HepG2 (cell line): ENCODE results near the gene RSPH9. TPM values are rescaled to one million over a fixed set of nuclear protein-coding genes. Genes with fewer than 3 reads are reported as not detected.

Experiments
- ASH2L ChIP-seq: fragments of 300-600, 200-600 bp; sonication (generic); IDR thresholded peaks from 2 replicates; pipeline ENCODE4 v1.7.0; 2017; ENCODE audit warnings: low read depth, mild to moderate bottlenecking, moderate library complexity, mixed read lengths, low read length; ENCODE audit not compliant: insufficient read length
- BCL6 ChIP-seq: IDR thresholded peaks from 2 replicates; pipeline ENCODE4 v1.6.1; 2016; ENCODE audit warnings: missing genetic modification reagents, missing compliant biosample characterization
- HMGXB4 ChIP-seq, 2 experiments: sonication (generic) in 1 of 2; formaldehyde crosslinking in 1 of 2; IDR thresholded peaks; 2 replicates each; pipeline versions ENCODE4 v1.4.0 to v1.6.1; 2018 to 2020; ENCODE audit warnings: missing genetic modification reagents in 2 of 2, borderline replicate concordance in 1 of 2, low read depth in 1 of 2, mild to moderate bottlenecking in 1 of 2, missing biosample characterization in 1 of 2
- HOMEZ ChIP-seq: IDR thresholded peaks from 2 replicates; pipeline ENCODE4 v1.6.1; 2016; ENCODE audit warnings: low read depth
- IKZF4 ChIP-seq: sonication (generic); formaldehyde crosslinking; IDR thresholded peaks from 2 replicates; pipeline ENCODE4 v1.5.1; 2020; ENCODE audit warnings: borderline replicate concordance, mild to moderate bottlenecking, low read depth, missing genetic modification reagents; ENCODE audit errors: not compliant biosample characterization
- MEIS2 ChIP-seq: sonication (generic); formaldehyde crosslinking; IDR thresholded peaks from 2 replicates; pipeline ENCODE4 v1.9.0; 2021; ENCODE audit warnings: mild to moderate bottlenecking, missing genetic modification reagents
- NFAT5 ChIP-seq: sonication (generic); formaldehyde crosslinking; IDR thresholded peaks from 2 replicates; pipeline ENCODE4 v1.4.0; 2020; ENCODE audit warnings: missing genetic modification reagents
- PRDM10 ChIP-seq: sonication (generic); formaldehyde crosslinking; IDR thresholded peaks from 2 replicates; pipeline ENCODE4 v1.4.0; 2020; ENCODE audit warnings: low read depth, missing genetic modification reagents
- TBX2 ChIP-seq: sonication (generic); formaldehyde crosslinking; IDR thresholded peaks from 2 replicates; pipeline ENCODE4 v1.5.0; 2020; ENCODE audit warnings: missing genetic modification reagents, mild to moderate bottlenecking, borderline replicate concordance
- XRCC5 ChIP-seq: fragments of 200-400 bp; formaldehyde crosslinking; optimal IDR thresholded peaks from 2 replicates; pipeline ENCODE3; 2017; ENCODE audit warnings: mild to moderate bottlenecking, low read length
- ZNF33A ChIP-seq: sonication (generic); formaldehyde crosslinking; IDR thresholded peaks from 2 replicates; pipeline ENCODE4 v1.5.1; 2020; ENCODE audit warnings: missing genetic modification reagents, mild to moderate bottlenecking, moderate library complexity, borderline replicate concordance
- ZNF577 ChIP-seq: sonication (generic); formaldehyde crosslinking; IDR thresholded peaks from 2 replicates; pipeline ENCODE4 v1.4.0; 2020; ENCODE audit warnings: mild to moderate bottlenecking, low read depth, missing genetic modification reagents, borderline replicate concordance
- polyA plus RNA-seq, 8 experiments: library from polyadenylated mRNA; depleted of rRNA in 3 of 8; stranded (reverse) in 7 of 8; unstranded in 1 of 8; fragments of >200 nt; fragmentation: Illumina TruSeq in 4 of 8; extraction: Trizol in 4 of 8; gene quantifications; 2 replicates each; pipeline versions ENCODE4 v1.2.1 to v1.2.3, GENCODE V29; 2011 to 2016; ENCODE audit warnings: low read depth in 4 of 8, missing spikeins in 1 of 8, mixed read lengths in 1 of 8; ENCODE audit not compliant: insufficient read depth in 1 of 8
- total RNA-seq, 5 experiments: library from RNA; depleted of rRNA; stranded (reverse); fragments of >200 nt; fragmentation: Illumina TruSeq; extraction: Trizol; gene quantifications; 2 replicates each; pipeline ENCODE4 v1.2.3, GENCODE V29; 2016; ENCODE audit warnings: low read depth in 1 of 5

Gene RSPH9
- total and polyA plus RNA-seq, 2 of the 13 experiments (the other 11 are each of a cell fraction or from before 2014, with no cell fraction given) = 0.04 TPM; not detected in 1

GRCh38 chr6:43667245-43668150, 22.7 kb downstream of the RSPH9 start (continued):
- TF ChIP-seq PRDM10 (CRISPR knock-in tag) (no peak), HOMEZ (CRISPR knock-in tag) (peak; percentile 66; the same call in 1 of the 2 replicates), ZNF33A (0 out of 2 replicates have a peak, but pooled peaks have one; percentile 37), NFAT5 (CRISPR knock-in tag) (0 out of 2 replicates have a peak, but pooled peaks have one; percentile 36), BCL6 (CRISPR knock-in tag) (peak; percentile 81), XRCC5 (peak; percentile 96), HMGXB4 (CRISPR knock-in tag; IDR thresholded peaks at IDR 0.05; ENCODE audit: borderline replicate concordance in 1 of 2, low read depth in 1 of 2) (peak; percentile 64 to 94), MEIS2 (CRISPR knock-in tag) (peak; percentile 77; the same call in 1 of the 2 replicates), TBX2 (CRISPR knock-in tag) (0 out of 2 replicates have a peak, but pooled peaks have one; percentile 42), ZNF577 (CRISPR knock-in tag) (no peak), IKZF4 (CRISPR knock-in tag) (no peak), ASH2L (peak; percentile 16)
